HepG2 (cell line): ENCODE results near the gene DDAH2. TPM values are rescaled to one million over a fixed set of nuclear protein-coding genes. Genes with fewer than 3 reads are reported as not detected.

ENCODE experiments used
- BRCA1 ChIP-seq: sonication (generic); formaldehyde crosslinking; IDR thresholded peaks from 2 replicates; pipeline ENCODE4 v1.4.0; 2020; ENCODE audit warnings: missing genetic modification reagents
- CREB3 ChIP-seq: sonication (generic); formaldehyde crosslinking; IDR thresholded peaks from 2 replicates; pipeline ENCODE4 v1.5.0; 2020; ENCODE audit warnings: missing genetic modification reagents
- ELF4 ChIP-seq: sonication (generic); formaldehyde crosslinking; IDR thresholded peaks from 2 replicates; pipeline ENCODE4 v1.5.0; 2020; ENCODE audit warnings: missing genetic modification reagents, mild to moderate bottlenecking, moderate library complexity, borderline replicate concordance
- HMG20B ChIP-seq: conservative IDR thresholded peaks from 2 replicates; pipeline ENCODE4 v1.6.1; 2016; ENCODE audit warnings: missing genetic modification reagents, missing compliant biosample characterization
- IRX3 ChIP-seq: sonication (generic); formaldehyde crosslinking; IDR thresholded peaks from 2 replicates; pipeline ENCODE4 v1.8.1; 2023; ENCODE audit warnings: mild to moderate bottlenecking, low read depth, missing genetic modification reagents, borderline replicate concordance
- ISX ChIP-seq: sonication (generic); formaldehyde crosslinking; conservative IDR thresholded peaks from 2 replicates; pipeline ENCODE4 v1.5.0; 2020; ENCODE audit warnings: missing genetic modification reagents
- MBNL3 ChIP-seq: fragments of 250-450 bp; sonication (Bioruptor Pico); conservative IDR thresholded peaks from 2 replicates; pipeline ENCODE4 v1.8.0; 2022; ENCODE audit warnings: mild to moderate bottlenecking, inconsistent platforms
- SATB2 ChIP-seq: sonication (generic); formaldehyde crosslinking; IDR thresholded peaks from 2 replicates; pipeline ENCODE4 v1.5.0; 2020; ENCODE audit warnings: missing genetic modification reagents
- SNRNP70 ChIP-seq: fragments of 200-400 bp; formaldehyde crosslinking; IDR thresholded peaks from 2 replicates; pipeline ENCODE4 v1.6.1; 2017; ENCODE audit warnings: mild to moderate bottlenecking, low read depth, low read length, moderate library complexity
- TCF7L2 ChIP-seq: IDR thresholded peaks from 2 replicates; pipeline ENCODE4 v1.6.1; 2011; ENCODE audit warnings: mild to moderate bottlenecking, low read depth, low read length, moderate library complexity
- ZC3H4 ChIP-seq: sonication (generic); formaldehyde crosslinking; IDR thresholded peaks from 2 replicates; pipeline ENCODE4 v1.4.0; 2020; ENCODE audit warnings: missing genetic modification reagents, borderline replicate concordance
- ZNF225 ChIP-seq: sonication (generic); formaldehyde crosslinking; IDR thresholded peaks from 2 replicates; pipeline ENCODE4 v1.4.0; 2020; ENCODE audit warnings: mild to moderate bottlenecking, missing genetic modification reagents
- ZNF263 ChIP-seq: sonication (generic); formaldehyde crosslinking; IDR thresholded peaks from 2 replicates; pipeline ENCODE4 v1.4.0; 2020; ENCODE audit warnings: missing genetic modification reagents
- ZNF619 ChIP-seq: sonication (generic); formaldehyde crosslinking; IDR thresholded peaks from 2 replicates; pipeline ENCODE4 v1.4.0; 2020; ENCODE audit warnings: mild to moderate bottlenecking, missing genetic modification reagents
- ZNF746 ChIP-seq: sonication (generic); formaldehyde crosslinking; IDR thresholded peaks from 2 replicates; pipeline ENCODE4 v1.8.0; 2022; ENCODE audit warnings: mild to moderate bottlenecking, missing genetic modification reagents
- ZSCAN20 ChIP-seq: sonication (generic); formaldehyde crosslinking; IDR thresholded peaks from 2 replicates; pipeline ENCODE4 v1.4.0; 2020; ENCODE audit warnings: missing genetic modification reagents, mild to moderate bottlenecking, borderline replicate concordance
- ZSCAN25 ChIP-seq: sonication (generic); formaldehyde crosslinking; IDR thresholded peaks from 2 replicates; pipeline ENCODE4 v1.8.0; 2022; ENCODE audit warnings: mild to moderate bottlenecking, missing genetic modification reagents
- ZSCAN30 ChIP-seq: sonication (generic); formaldehyde crosslinking; IDR thresholded peaks from 2 replicates; pipeline ENCODE4 v1.5.0; 2020; ENCODE audit warnings: mild to moderate bottlenecking, missing genetic modification reagents
- polyA plus RNA-seq, 8 experiments: library from polyadenylated mRNA; depleted of rRNA in 3 of 8; stranded (reverse) in 7 of 8; unstranded in 1 of 8; fragments of >200 nt; fragmentation: Illumina TruSeq in 4 of 8; extraction: Trizol in 4 of 8; gene quantifications; 2 replicates each; pipeline versions ENCODE4 v1.2.1 to v1.2.3, GENCODE V29; 2011 to 2016; ENCODE audit warnings: low read depth in 4 of 8, missing spikeins in 1 of 8, mixed read lengths in 1 of 8; ENCODE audit not compliant: insufficient read depth in 1 of 8
- total RNA-seq, 5 experiments: library from RNA; depleted of rRNA; stranded (reverse); fragments of >200 nt; fragmentation: Illumina TruSeq; extraction: Trizol; gene quantifications; 2 replicates each; pipeline ENCODE4 v1.2.3, GENCODE V29; 2016; ENCODE audit warnings: low read depth in 1 of 5
- TF ChIP-seq, protein P1 (sequence below): sonication (generic); formaldehyde crosslinking; IDR thresholded peaks from 2 replicates; pipeline ENCODE4 v1.5.1; 2020; ENCODE audit warnings: missing genetic modification reagents, mild to moderate bottlenecking, borderline replicate concordance
- TF ChIP-seq, protein P2 (sequence below): IDR thresholded peaks from 2 replicates; pipeline ENCODE4 v1.6.1; 2012; ENCODE audit warnings: low read depth, low read length, improper control_type of control experiment
- TF ChIP-seq, protein P3 (sequence below): sonication (generic); formaldehyde crosslinking; IDR thresholded peaks from 2 replicates; pipeline ENCODE4 v1.4.0; 2020; ENCODE audit warnings: missing genetic modification reagents, borderline replicate concordance
- TF ChIP-seq, protein P4 (sequence below): sonication (generic); formaldehyde crosslinking; IDR thresholded peaks from 2 replicates; pipeline ENCODE4 v1.9.0; 2022; ENCODE audit warnings: missing genetic modification reagents, mild to moderate bottlenecking, borderline replicate concordance

DDAH2 gene
- total and polyA plus RNA-seq, 2 of the 13 experiments (the other 11 are each of a cell fraction or from before 2014, with no cell fraction given): 16.4 to 21.1 TPM

DNA sequence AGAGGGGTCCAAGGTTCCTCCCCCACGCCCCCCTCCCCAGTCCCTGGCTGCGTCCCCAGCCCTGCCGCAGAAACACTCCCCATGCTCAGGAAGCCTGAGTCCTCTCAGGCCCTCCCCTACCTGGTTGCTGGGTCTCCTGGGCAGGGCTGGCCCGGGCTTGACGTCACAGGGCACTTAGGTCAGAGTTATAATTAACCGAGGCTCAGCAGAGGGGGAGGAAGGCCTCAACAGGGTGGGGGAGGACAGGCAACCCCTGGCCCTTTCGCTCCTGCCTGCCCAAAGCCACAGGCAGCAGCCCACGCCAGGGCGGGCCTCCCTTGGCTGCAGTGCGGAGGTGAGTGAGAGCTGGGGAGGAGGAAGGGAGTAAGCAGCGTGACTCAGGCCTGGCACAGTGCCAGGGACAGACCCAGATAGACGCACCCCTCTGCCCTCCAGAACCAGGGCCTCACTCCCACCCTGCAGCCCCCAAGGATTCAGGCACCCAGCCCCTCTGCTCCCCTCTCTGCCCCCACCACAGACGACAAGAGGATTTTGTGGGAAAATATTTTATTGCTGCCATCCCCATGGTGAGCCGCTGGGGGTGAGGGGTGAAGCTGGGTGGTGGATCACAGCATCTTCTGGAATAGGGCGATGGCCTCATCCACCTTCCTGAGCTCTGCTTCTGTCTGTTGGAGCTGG, 48.0 kb upstream of the DDAH2 start, which contains the start of gene VWA7 (continued):
- TF ChIP-seq, protein P1, sequence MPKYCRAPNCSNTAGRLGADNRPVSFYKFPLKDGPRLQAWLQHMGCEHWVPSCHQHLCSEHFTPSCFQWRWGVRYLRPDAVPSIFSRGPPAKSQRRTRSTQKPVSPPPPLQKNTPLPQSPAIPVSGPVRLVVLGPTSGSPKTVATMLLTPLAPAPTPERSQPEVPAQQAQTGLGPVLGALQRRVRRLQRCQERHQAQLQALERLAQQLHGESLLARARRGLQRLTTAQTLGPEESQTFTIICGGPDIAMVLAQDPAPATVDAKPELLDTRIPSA (CRISPR knock-in tag): no peak
- TF ChIP-seq ZSCAN25 (CRISPR knock-in tag) (peak; percentile 87), ZNF263 (CRISPR knock-in tag) (peak; percentile 83), MBNL3 (CRISPR knock-in tag) (no peak), ISX (CRISPR knock-in tag) (no peak), TCF7L2 (no peak), ZNF746 (peak; percentile 41; the same call in 1 of the 2 replicates), IRX3 (CRISPR knock-in tag) (no peak), BRCA1 (CRISPR knock-in tag) (no peak), ZNF619 (CRISPR knock-in tag) (no peak), ELF4 (CRISPR knock-in tag) (no peak), HMG20B (peak; percentile 75), ZC3H4 (CRISPR knock-in tag) (no peak; the same call in 1 of the 2 replicates), ZSCAN20 (CRISPR knock-in tag) (no peak), ZSCAN30 (no peak), ZNF225 (CRISPR knock-in tag) (no peak), SNRNP70 (no peak), SATB2 (CRISPR knock-in tag) (no peak), CREB3 (CRISPR knock-in tag) (no peak)
- TF ChIP-seq, protein P2, sequence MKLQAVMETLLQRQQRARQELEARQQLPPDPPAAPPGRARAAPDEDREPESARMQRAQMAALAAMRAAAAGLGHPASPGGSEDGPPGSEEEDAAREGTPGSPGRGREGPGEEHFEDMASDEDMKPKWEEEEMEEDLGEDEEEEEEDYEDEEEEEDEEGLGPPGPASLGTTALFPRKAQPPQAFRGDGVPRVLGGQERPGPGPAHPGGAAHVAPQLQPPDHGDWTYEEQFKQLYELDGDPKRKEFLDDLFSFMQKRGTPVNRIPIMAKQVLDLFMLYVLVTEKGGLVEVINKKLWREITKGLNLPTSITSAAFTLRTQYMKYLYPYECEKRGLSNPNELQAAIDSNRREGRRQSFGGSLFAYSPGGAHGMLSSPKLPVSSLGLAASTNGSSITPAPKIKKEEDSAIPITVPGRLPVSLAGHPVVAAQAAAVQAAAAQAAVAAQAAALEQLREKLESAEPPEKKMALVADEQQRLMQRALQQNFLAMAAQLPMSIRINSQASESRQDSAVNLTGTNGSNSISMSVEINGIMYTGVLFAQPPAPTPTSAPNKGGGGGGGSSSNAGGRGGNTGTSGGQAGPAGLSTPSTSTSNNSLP: 0 out of 2 replicates have a peak, but pooled peaks have one; percentile 10
- TF ChIP-seq, protein P3, sequence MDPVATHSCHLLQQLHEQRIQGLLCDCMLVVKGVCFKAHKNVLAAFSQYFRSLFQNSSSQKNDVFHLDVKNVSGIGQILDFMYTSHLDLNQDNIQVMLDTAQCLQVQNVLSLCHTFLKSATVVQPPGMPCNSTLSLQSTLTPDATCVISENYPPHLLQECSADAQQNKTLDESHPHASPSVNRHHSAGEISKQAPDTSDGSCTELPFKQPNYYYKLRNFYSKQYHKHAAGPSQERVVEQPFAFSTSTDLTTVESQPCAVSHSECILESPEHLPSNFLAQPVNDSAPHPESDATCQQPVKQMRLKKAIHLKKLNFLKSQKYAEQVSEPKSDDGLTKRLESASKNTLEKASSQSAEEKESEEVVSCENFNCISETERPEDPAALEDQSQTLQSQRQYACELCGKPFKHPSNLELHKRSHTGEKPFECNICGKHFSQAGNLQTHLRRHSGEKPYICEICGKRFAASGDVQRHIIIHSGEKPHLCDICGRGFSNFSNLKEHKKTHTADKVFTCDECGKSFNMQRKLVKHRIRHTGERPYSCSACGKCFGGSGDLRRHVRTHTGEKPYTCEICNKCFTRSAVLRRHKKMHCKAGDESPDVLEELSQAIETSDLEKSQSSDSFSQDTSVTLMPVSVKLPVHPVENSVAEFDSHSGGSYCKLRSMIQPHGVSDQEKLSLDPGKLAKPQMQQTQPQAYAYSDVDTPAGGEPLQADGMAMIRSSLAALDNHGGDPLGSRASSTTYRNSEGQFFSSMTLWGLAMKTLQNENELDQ (CRISPR knock-in tag): no peak
- TF ChIP-seq, protein P4, sequence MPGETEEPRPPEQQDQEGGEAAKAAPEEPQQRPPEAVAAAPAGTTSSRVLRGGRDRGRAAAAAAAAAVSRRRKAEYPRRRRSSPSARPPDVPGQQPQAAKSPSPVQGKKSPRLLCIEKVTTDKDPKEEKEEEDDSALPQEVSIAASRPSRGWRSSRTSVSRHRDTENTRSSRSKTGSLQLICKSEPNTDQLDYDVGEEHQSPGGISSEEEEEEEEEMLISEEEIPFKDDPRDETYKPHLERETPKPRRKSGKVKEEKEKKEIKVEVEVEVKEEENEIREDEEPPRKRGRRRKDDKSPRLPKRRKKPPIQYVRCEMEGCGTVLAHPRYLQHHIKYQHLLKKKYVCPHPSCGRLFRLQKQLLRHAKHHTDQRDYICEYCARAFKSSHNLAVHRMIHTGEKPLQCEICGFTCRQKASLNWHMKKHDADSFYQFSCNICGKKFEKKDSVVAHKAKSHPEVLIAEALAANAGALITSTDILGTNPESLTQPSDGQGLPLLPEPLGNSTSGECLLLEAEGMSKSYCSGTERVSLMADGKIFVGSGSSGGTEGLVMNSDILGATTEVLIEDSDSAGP (CRISPR knock-in tag): peak; percentile 84
